ENCODE data around the gene MAP3K20. TPM values are rescaled to one million over a fixed set of nuclear protein-coding genes. Genes with fewer than 3 reads are reported as not detected.

MAP3K20 gene
- total RNA-seq, result 10 to 100 TPM; 11.1 to 24.1 (median 17.5) TPM
- 1 to 10 TPM; 3.2 to 6.0 (median 3.8) TPM for polyA plus RNA-seq
- long read RNA-seq, donor 1, full-length matches to known transcripts, result 3 of 3 reads
- long read RNA-seq, donor 1, partial matches to known transcripts, result 0 of 3 reads
- long read RNA-seq, donor 1, other reads (novel, unspliced or antisense), result 0 of 3 reads
- long read RNA-seq, donor 2, full-length matches to known transcripts, result 4 of 4 reads
- long read RNA-seq, donor 2, partial matches to known transcripts, result 0 of 4 reads
- long read RNA-seq, donor 2, other reads (novel, unspliced or antisense), result 0 of 4 reads

DNA sequence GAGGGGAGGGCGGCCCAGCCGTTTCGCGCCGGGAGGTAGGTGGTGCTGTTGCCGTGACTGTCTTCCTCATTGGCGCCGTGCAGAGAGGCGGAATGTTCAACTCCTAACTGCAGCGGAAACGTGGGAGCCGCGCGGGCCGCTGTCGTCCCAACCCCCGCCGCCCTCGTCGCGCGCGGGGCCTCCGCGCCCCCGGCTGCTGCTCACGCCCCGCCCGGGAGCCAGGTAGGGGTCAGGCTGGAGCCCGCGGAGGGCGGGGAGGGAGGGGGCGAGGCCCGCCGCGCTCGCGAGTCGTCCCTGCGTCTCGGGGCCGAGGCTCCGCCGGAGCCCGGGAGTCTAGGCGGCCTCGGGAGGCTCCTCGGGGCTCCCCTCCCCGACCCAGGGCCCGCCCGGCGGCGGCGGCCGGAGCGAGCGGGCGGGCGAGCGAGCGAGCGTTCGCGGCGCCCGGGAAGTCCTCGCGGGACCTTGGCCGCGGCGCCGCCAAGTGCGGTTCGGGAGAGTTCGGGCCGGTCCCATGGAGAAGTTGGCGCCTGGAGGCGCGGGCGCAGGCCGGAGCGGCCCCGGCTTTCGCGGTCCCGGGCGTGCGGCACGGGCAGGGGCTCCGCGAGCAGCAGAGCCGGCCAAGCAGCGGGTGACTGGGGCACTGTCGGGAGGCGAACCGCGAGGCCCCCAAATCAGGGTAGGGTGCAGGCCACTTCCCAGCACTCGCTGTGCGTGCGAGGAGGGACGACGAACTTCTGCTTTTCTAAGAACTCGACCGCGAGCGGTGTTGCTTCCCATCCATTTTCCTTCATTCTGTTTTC is at the start of gene MAP3K20:
Gene MAP3K20 (plus strand): TSS at position 66 of the 800 bp plus-strand sequence. CDS start 15,186 bp downstream, outside the sequence.
- peak; percentile 94 for DNase-seq
- Histone ChIP-seq H3K4me3 (peak within 1 kb of the TSS; percentile 57 to 89 (median 82)), H3K27me3 (replicated peaks in 1 of 7) (peaks cover 0 to 16% (median 0%) of the 10 kb centered on the region in 7 donors), H3K27ac (peak within 1 kb of the TSS; percentile 55 to 90 (median 86)), H3K4me1 (peaks cover 0 to 32% (median 23%) of the 10 kb centered on the region in 6 donors), H3K9me3 (no peaks in the 10 kb centered on the region), H3K36me3 (no peaks in the 10 kb centered on the region)
- intact Hi-C loops (cut with DNase I; ENCODE audit: low total_unique reads), result no loop called here
- 0 to 1% (median 0%) methylated on average over 35 to 106 of the region's 106 CpGs for WGBS, 5 donors
- TF ChIP-seq, protein P1, sequence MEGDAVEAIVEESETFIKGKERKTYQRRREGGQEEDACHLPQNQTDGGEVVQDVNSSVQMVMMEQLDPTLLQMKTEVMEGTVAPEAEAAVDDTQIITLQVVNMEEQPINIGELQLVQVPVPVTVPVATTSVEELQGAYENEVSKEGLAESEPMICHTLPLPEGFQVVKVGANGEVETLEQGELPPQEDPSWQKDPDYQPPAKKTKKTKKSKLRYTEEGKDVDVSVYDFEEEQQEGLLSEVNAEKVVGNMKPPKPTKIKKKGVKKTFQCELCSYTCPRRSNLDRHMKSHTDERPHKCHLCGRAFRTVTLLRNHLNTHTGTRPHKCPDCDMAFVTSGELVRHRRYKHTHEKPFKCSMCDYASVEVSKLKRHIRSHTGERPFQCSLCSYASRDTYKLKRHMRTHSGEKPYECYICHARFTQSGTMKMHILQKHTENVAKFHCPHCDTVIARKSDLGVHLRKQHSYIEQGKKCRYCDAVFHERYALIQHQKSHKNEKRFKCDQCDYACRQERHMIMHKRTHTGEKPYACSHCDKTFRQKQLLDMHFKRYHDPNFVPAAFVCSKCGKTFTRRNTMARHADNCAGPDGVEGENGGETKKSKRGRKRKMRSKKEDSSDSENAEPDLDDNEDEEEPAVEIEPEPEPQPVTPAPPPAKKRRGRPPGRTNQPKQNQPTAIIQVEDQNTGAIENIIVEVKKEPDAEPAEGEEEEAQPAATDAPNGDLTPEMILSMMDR (IDR thresholded peaks at IDR 0.05 in 8 of 11, conservative IDR thresholded peaks at IDR 0.05 in 3 of 11), result peak in 7 of 11 experiments; percentile 23 to 58 (median 41)
- TF ChIP-seq POLR2A (IDR thresholded peaks at IDR 0.05), result peak in 1 of 3 donors; percentile 51
- TF ChIP-seq POLR2AphosphoS5 (IDR thresholded peaks at IDR 0.05), result peak; percentile 75 to 87 (median 79)

DNA sequence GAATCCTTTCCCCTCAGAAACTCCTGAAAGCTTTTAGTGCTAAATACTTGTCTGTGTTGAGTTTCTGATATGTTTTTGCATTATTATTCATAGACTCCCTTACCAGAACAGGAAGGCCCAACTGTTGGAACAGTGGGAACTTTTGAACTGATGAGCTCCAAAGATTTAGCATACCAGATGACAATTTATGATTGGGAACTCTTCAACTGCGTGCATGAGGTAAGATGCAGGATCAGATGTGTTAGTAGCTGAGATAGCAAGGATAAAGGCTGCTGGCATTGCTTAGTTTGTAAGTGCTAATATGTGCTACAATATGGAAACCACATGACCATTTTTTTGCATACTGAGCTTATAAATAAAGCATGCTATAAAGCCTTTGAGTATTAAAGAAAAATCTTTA is 49.2 kb upstream of the MAP3K20 start:
- Histone ChIP-seq H3K4me1 (peaks cover 0 to 9% (median 0%) of the 10 kb centered on the region in 6 donors), H3K9me3 (no peaks in the 10 kb centered on the region), H3K27me3 (replicated peaks in 1 of 7) (no peaks in the 10 kb centered on the region), H3K36me3 (no peaks in the 10 kb centered on the region), H3K27ac (no peak overlapping the region), H3K4me3 (no peak overlapping the region)
- WGBS, 5 donors, result 84 to 100% (median 97%) methylated on average over 1 of the region's 1 CpG
- no peak for DNase-seq
- TF ChIP-seq, protein P1 (IDR thresholded peaks at IDR 0.05 in 8 of 11, conservative IDR thresholded peaks at IDR 0.05 in 3 of 11), result peak in 1 of 11 experiments; percentile 9
- TF ChIP-seq POLR2AphosphoS5 (IDR thresholded peaks at IDR 0.05), result no peak
- intact Hi-C loops (cut with DNase I; ENCODE audit: low total_unique reads), result no loop called here

DNA sequence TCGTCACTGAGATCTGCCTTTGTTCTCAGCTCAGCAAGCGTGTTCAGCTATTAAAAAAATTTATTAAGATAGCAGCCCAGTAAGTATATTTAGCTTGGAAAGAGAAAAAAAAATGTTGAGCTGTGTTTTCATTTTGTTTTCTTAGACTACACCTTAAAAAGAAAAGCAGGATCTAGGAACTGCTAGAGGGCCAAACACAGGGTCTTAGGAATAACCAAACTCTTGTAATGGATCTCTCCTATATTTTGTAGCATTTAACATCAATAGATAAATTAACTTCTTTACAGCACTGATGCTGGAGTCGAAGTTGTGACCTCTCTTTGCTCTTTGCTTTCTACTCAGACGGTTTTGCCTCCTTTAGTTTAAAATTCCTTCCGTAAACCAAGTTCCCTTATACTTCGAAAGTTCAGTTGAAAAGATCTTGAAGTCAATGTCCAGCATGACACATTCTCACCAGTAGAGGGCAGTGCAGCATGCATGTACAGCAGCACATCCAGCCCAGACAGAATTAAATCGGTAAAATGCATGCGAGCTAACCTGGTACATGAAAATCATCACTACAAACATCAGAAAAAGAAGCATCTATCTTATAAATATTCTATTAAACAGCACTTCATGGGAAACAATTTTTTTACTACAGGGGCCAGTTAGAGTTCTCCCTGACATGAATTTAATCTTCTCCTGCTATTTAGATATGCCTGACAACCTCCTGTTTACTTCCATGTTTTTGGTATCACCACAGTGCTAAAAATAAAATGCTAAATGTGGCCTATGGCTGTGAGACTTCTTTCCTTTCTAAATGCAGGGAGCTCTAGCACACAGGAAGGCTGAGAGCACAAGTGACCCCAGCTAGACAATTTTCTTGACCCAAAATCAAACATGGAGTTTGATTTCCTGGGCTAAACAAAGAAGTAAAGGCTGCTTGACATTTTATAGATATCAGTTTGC is 48.2 kb upstream of the MAP3K20 start:
- no peak overlapping the region for H3K27ac ChIP-seq
- H3K36me3 ChIP-seq, result no peaks in the 10 kb centered on the region
- no peaks in the 10 kb centered on the region for H3K27me3 ChIP-seq (replicated peaks in 1 of 7)
- TF ChIP-seq POLR2A (IDR thresholded peaks at IDR 0.05), result no peak
- TF ChIP-seq, protein P1 (IDR thresholded peaks at IDR 0.05 in 8 of 11, conservative IDR thresholded peaks at IDR 0.05 in 3 of 11), result peak; percentile 81 to 93 (median 88)
- H3K4me3 ChIP-seq, result no peak overlapping the region
- DNase-seq, result no peak
- 27 to 36% (median 30%) methylated on average over 8 of the region's 8 CpGs for WGBS, 5 donors
- H3K4me1 ChIP-seq, result peaks cover 0 to 9% (median 0%) of the 10 kb centered on the region in 6 donors
- intact Hi-C loops (cut with DNase I; ENCODE audit: low total_unique reads), result loop anchor here (2.0 kb wide), 1 partner anchor 183 kb away; no protein-coding TSS in a partner anchor
- H3K9me3 ChIP-seq, result no peaks in the 10 kb centered on the region
